Erythroblast (primary cell): Measurements from ENCODE around the gene TTC7B.
"Not testable (repeated sequence)": the region's sequence is repeated elsewhere in the genome, so short reads cannot be mapped to it uniquely, and the experiment has no call there.

Experiments used
- DNase-seq, 2 experiments: peaks; one replicate each; lab custom pipeline; 2025; lab: John Stamatoyannopoulos, UW
- GATA1 ChIP-seq: IDR thresholded peaks from 2 replicates; pipeline ENCODE4 v1.6.1; 2011; ENCODE audit warnings: low read depth, mild to moderate bottlenecking, control low read depth, low read length, moderate library complexity
- POLR2A ChIP-seq: IDR thresholded peaks from 2 replicates; pipeline ENCODE4 v1.6.1; 2011; ENCODE audit warnings: mild to moderate bottlenecking, low read length

Gene TTC7B

GRCh38 chr14:90534091-90534837 lies 282.0 kb downstream of the TTC7B start:
- no peak for DNase-seq

GRCh38 chr14:90533591-90534021 lies 282.6 kb downstream of the TTC7B start:
- no peak for TF ChIP-seq POLR2A
- TF ChIP-seq GATA1, result no peak

More at GRCh38 chr14:90534091-90534837, 282.0 kb downstream of the TTC7B start:
- TF ChIP-seq POLR2A, result no peak
- TF ChIP-seq GATA1, result no peak

DNA sequence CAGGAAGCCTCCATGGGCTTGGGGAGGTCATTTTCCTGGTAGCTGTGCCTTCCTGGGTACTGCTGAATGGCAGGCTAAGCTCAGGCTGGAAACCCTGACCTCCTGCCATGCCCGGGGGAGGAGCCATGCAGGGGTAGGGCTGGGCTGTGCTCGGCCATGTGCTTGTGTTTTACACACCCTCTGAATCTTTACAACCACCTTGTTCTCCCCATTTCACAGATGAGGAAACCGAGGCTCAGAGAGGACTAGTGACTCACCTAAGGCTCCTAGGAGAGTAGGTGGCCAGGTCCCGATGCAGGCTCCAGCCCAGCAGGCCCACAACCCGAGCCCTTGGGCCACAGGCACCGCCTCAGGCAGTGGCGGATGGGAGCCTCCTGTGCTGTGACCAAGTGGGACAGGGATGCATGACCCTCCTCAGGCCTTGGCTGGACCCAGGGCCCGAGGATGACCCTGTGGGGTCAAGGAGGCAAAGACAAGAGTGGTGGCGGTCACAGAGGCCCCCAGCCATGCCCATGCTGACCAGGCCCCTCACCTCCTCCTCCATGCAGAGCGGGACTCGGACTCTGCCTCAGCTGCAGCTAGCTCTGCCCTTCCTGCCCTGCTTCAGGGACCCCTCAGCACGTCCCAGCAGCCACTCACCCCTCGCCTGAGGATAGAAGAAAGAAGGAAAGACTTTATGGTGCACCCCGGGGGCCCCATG lies 283.3 kb downstream of the TTC7B start:
- TF ChIP-seq GATA1 (no peak), POLR2A (no peak)
- DNase-seq, result no peak

More at GRCh38 chr14:90533591-90534021, 282.6 kb downstream of the TTC7B start:
- DNase-seq, result no peak

GRCh38 chr14:90531497-90531896 lies 284.7 kb downstream of the TTC7B start:
- no peak for TF ChIP-seq POLR2A
- no peak for DNase-seq

DNA sequence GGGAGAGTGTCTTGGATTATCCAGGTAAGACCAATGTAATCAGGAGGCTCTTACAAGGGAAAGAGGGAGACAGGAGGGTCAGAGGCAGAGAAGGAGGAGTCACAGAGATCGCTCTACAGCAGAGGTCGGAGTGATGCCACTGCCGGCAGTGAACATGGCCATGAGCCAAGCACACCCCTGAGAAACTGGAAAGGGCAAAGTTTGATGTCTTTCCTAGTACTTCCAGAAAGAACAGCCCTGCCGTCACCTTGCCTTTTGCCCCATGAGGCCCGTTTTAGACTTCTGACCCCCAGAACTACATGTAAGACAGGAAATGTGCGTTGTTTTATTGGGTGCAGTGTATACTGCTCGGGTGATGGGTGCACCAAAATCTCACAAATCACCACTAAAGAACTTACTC lies 285.7 kb downstream of the TTC7B start:
- TF ChIP-seq POLR2A (no peak), GATA1 (no peak)
- no peak for DNase-seq

- DNase-seq, result no peak
- TF ChIP-seq POLR2A (no peak), GATA1 (no peak)
Measured at GRCh38 chr14:90527978-90528377, 288.3 kb downstream of the TTC7B start.

DNA sequence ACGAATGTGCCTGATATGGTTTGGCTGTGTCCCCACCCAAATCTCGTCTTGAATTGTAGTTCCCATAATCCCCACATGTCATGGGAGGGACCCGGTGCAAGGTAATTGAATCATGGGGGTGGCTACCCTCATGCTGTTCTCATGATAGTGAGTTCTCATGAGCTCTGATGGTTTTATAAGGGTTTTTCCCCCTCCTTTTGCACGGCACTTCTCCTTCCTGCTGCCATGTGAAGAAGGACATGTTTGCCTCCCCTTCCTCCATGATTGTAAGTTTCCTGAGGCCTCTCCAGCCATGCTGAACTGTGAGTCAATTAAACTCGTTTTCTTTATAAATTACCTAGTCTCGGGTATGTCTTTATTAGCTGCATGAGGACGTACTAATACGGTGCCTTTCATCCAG lies 289.7 kb downstream of the TTC7B start:
- not testable (repeated sequence) for DNase-seq

- not testable (repeated sequence) for DNase-seq
Measured at GRCh38 chr14:90525353-90526028, 290.7 kb downstream of the TTC7B start.

DNA sequence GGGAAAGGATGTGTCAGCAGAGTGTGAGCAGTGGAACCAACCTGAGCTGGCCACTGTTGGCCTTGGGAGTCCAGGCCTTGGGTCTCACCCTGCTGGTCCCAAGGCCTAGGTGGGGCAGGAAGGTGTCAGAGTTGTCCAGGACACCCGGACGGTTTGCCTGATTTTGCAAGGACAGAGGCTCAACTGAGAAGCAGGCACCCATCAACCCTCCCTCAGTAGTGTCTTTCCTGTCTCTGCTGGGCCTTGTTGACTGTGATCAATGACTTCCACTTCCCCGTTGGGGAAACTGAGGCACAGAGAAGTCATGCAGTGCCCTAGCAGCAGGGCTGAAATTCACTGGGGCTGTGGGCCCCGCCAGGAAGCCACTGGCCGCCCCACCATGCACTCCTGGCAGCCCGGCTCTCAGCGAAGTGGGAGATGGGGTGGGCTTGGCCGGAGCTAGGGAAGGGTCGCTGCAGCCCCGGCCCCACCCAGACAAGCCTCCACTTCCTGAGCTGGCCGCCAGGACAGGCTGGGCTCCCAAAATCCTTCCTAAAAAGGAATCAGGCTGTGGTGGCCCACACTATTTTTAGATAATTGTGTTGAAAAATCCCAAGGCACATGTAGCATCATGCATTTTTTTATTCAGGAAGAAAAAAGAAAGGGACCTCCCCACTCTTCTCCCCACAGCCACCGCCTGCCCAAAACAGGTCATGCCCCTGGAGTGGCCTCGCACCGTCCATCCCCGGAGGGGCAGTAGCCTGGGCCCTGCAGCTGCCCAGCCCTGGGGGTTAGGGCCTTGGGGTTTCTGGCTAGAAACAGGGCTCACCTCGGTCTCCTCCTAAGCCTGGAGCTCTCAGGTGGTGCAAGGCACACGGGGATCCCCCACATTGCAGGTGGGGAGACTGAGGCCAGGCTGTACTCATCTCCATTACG lies 292.0 kb downstream of the TTC7B start:
- DNase-seq, result no peak
- TF ChIP-seq POLR2A, result no peak
- no peak for TF ChIP-seq GATA1

DNA sequence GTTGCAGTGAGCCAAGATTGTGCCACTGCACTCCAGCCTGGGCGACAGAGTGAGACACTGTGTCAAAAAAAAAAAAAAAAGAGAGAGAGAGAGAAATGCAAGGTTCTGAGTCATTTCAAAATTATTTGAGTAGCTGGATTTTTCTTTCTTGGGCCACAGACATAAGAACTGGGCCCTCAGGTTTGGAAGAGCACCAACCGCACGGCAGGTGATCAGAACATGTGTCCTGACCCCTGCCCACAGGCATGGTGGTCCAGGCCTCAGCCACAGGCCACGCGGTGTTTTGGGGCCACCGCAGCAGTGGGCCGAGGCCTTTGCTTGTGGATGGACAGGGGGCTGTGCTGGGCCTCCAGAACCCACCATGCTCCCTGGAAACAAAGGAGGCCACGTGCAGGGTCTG lies 292.7 kb downstream of the TTC7B start:
- no peak for DNase-seq
- TF ChIP-seq POLR2A (no peak), GATA1 (no peak)

DNA sequence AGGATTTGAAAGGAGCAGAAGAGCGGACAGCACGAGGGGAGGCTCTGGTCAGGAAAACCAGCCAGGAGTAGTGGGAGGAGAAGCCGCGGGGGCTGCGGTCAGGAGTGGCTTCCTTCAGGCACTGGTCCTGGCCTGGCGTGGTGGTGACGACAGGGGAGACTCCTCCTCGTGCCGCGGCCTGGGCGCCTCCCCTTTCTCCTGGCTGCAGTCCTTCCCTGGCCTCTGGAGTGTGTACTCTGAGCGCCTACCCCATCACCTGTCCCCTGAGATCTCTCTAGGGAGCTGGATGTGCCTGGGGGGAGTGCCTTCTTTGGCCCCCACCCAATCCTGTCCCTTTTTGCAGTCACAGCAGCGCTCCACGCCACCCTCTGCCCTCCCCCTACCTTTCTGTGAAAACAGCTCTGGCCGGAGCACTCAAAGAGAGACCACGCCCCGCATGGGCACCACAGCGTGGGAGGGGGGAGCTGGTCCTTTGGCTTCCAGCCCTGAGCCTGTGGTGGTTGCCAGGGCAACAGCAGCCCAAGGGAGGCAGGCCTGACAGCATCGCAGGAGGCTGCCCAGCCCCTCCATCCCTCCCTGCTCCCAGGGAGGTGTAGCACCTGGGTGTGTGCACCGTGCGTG lies 293.5 kb downstream of the TTC7B start:
- DNase-seq, result no peak
- TF ChIP-seq POLR2A (no peak), GATA1 (no peak)

DNA sequence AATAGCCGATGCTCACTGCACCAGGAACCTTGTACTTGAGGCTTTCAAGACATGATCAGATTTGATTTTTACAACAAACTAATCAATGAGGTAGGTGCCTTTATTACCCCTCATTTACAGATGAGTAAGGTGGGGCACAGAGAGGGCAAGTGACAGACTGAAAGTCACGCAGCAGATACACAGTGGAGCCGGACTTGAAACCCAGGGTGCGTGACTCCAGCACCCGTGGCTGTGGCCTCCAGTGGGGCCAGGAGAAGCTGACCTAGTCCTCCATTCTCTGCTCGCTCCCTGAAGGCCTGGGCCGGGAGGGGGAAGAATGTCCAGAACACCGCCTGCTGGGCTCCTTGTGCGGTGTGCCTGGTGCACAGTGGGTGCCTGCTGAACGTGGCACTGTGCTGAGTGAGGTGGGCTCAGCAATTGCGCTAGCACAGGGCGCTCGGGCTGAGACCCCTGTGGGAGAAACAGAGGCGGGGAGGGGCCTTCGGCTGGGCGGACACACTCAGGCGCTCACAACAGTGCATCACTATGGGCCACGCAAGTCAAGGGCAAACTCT lies 294.2 kb downstream of the TTC7B start:
- TF ChIP-seq POLR2A (no peak), GATA1 (no peak)
- no peak for DNase-seq
